HG03039 (cell line): ENCODE data around the gene NDE1.

Source experiments
- ATAC-seq: cut with Tn5 transposase; IDR thresholded peaks from one replicate; pipeline ENCODE4 v1.9.1; 2021; ENCODE audit warnings: mild to moderate bottlenecking, moderate library complexity; ENCODE audit not compliant: unreplicated experiment

The NDE1 gene

GRCh38 chr16:15764112-15764511, 114.1 kb downstream of the NDE1 start:
- ATAC-seq = no peak

GRCh38 chr16:15765116-15765515, 115.1 kb downstream of the NDE1 start:
- no peak for ATAC-seq

- ATAC-seq = no peak
Observed at GRCh38 chr16:15765880-15766279, 115.8 kb downstream of the NDE1 start.

GRCh38 chr16:15766918-15767317, 116.9 kb downstream of the NDE1 start:
- no peak for ATAC-seq

GRCh38 chr16:15768201-15768600, 118.2 kb downstream of the NDE1 start:
- ATAC-seq = no peak

GRCh38 chr16:15769239-15769638, 119.2 kb downstream of the NDE1 start:
- no peak for ATAC-seq

GRCh38 chr16:15770107-15770506, 120.1 kb downstream of the NDE1 start:
- ATAC-seq = no peak

GRCh38 chr16:15770512-15770911, 120.5 kb downstream of the NDE1 start:
- no peak for ATAC-seq

GRCh38 chr16:15771694-15772093, 121.6 kb downstream of the NDE1 start:
- ATAC-seq = no peak

GRCh38 chr16:15772579-15773293, 122.7 kb downstream of the NDE1 start:
- no peak for ATAC-seq

GRCh38 chr16:15773968-15774367, 123.9 kb downstream of the NDE1 start:
- ATAC-seq = no peak

GRCh38 chr16:15775209-15775608, 125.2 kb downstream of the NDE1 start:
- ATAC-seq = no peak

GRCh38 chr16:15775663-15776304, 125.7 kb downstream of the NDE1 start:
- ATAC-seq = no peak
